ENCODE data around the gene ETV7.
A peak's percentile ranks its signal among the peaks of the same experiment; 100 is the strongest.
"Not testable (repeated sequence)": the region's sequence is repeated elsewhere in the genome, so short reads cannot be mapped to it uniquely, and the experiment has no call there.

Gene ETV7

GRCh38 chr6:36418558-36418957 is 31.1 kb upstream of the ETV7 start:
- no peaks in the 10 kb centered on the region for H3K36me3 ChIP-seq
- H3K4me1 ChIP-seq, result peaks cover 9% of the 10 kb centered on the region
- no peak overlapping the region for H3K4me2 ChIP-seq
- H3K9ac ChIP-seq, result no peak overlapping the region
- no peak overlapping the region for H3K4me3 ChIP-seq
- H3K9me3 ChIP-seq, result peaks cover 7% of the 10 kb centered on the region
- no peaks in the 10 kb centered on the region for H4K20me1 ChIP-seq
- H3K27ac ChIP-seq, result no peak overlapping the region
- no peak for TF ChIP-seq Cebpa-rat (IDR thresholded peaks at IDR 0.05)
- H3K27me3 ChIP-seq, result no peaks in the 10 kb centered on the region

DNA sequence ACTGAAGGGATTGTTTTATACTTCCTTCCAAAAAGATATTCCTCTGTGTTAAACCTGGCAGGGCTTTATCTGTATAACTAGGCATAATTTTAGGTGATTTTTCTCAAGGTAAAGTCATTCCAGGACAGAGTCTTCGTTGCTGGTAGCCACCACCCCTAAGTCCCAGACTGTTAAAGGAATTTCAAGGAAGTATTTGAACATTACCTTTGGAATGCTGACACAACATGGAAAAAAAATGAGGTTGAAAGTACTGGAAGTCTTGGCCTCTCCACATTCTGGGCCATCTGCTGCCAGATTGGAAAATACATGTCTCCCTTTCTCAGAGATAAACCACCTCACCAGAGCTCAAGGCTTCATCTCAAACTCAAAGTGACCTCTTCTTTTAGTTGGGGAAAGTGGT is 27.0 kb upstream of the ETV7 start:
- Histone ChIP-seq H3K4me1 (no peaks in the 10 kb centered on the region), H3K9ac (no peak overlapping the region), H4K20me1 (no peaks in the 10 kb centered on the region), H3K4me3 (no peak overlapping the region), H3K27me3 (no peaks in the 10 kb centered on the region), H3K4me2 (no peak overlapping the region), H3K9me3 (peaks cover 28% of the 10 kb centered on the region), H3K36me3 (no peaks in the 10 kb centered on the region), H3K27ac (no peak overlapping the region)
- no peak for TF ChIP-seq Cebpa-rat (IDR thresholded peaks at IDR 0.05)

GRCh38 chr6:36413489-36414480 is 26.3 kb upstream of the ETV7 start:
- Histone ChIP-seq H4K20me1 (no peaks in the 10 kb centered on the region), H3K27me3 (no peaks in the 10 kb centered on the region), H3K4me2 (no peak overlapping the region), H3K36me3 (no peaks in the 10 kb centered on the region), H3K9me3 (peaks cover 28% of the 10 kb centered on the region), H3K4me1 (no peaks in the 10 kb centered on the region), H3K27ac (no peak overlapping the region), H3K9ac (no peak overlapping the region), H3K4me3 (no peak overlapping the region)
- no peak for TF ChIP-seq Cebpa-rat (IDR thresholded peaks at IDR 0.05)

DNA sequence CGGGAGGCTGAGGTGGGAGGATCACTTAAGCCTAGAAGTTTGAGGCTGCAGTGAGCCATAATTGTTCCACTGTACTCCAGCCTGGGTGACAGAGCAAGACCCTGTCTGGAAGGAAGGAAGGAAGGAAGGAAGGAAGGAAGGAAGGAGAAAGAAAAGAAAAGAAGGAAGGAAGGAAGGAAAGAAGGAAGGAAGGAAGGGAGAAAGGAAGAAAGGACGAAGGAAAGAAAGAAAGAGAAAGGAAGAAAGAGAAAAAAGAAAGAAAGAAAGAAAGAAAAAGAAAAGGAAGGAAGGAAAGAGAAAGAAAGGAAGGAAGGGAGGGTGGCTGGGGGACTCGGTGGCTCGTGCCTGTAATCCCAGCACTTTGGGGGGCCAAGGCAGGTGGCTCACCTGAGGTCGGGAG is 22.2 kb upstream of the ETV7 start:
- not testable (repeated sequence) for H3K4me2 ChIP-seq, H3K4me1 ChIP-seq, H4K20me1 ChIP-seq, H3K27me3 ChIP-seq, H3K27ac ChIP-seq, H3K4me3 ChIP-seq, H3K9ac ChIP-seq, H3K36me3 ChIP-seq
- peaks cover 28% of the 10 kb centered on the region for H3K9me3 ChIP-seq

DNA sequence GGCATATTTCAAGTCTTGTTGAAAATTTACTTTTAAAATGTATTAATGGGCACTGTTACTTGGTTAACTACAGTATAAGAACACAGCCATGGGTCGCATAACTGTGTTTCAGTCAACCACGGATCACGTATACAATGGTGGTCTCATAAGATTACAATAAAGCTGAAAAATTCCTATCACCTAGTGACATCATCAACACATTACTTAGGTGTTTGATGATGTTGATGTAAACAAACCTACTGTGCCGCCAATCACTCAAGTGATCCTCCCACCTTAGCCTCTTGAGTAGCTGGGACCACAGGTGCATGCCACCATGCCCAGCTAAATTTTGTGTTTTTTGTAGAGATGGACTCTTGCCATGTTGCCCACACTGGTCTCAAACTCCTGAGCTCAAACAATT is 16.7 kb upstream of the ETV7 start:
- no peak overlapping the region for H3K27ac ChIP-seq
- H3K9ac ChIP-seq, result no peak overlapping the region
- H3K27me3 ChIP-seq, result no peaks in the 10 kb centered on the region
- no peaks in the 10 kb centered on the region for H4K20me1 ChIP-seq
- H3K4me2 ChIP-seq, result no peak overlapping the region
- no peak overlapping the region for H3K4me3 ChIP-seq
- TF ChIP-seq Cebpa-rat (IDR thresholded peaks at IDR 0.05), result no peak
- H3K4me1 ChIP-seq, result no peaks in the 10 kb centered on the region
- H3K36me3 ChIP-seq, result no peaks in the 10 kb centered on the region
- no peaks in the 10 kb centered on the region for H3K9me3 ChIP-seq

- no peaks in the 10 kb centered on the region for H3K4me1 ChIP-seq
- H3K9me3 ChIP-seq, result no peaks in the 10 kb centered on the region
- H3K9ac ChIP-seq, result no peak overlapping the region
- no peaks in the 10 kb centered on the region for H3K36me3 ChIP-seq
- H3K27me3 ChIP-seq, result no peaks in the 10 kb centered on the region
- no peak overlapping the region for H3K4me3 ChIP-seq
- H3K4me2 ChIP-seq, result no peak overlapping the region
- no peaks in the 10 kb centered on the region for H4K20me1 ChIP-seq
- TF ChIP-seq Cebpa-rat (IDR thresholded peaks at IDR 0.05), result no peak
- no peak overlapping the region for H3K27ac ChIP-seq
Measured at GRCh38 chr6:36402481-36402880, 15.0 kb upstream of the ETV7 start.

DNA sequence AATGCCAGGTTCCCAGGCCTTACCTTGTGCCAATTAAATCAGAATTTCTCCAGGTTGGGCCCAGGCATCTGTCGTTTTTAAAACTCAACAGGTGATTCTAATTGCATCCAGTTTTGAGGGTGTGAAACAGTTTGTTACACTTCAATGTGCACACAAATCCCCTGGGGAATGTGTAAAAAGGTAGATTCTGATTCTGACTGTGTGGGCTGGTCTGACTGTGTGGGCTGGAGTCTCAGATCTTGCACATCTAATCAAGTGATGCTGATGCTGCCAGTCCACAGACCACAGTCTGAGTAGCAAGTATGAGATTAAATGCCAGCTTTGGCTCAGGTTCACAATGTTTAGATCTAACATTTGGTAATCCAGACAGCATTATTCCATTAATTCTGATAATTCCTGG is 12.5 kb upstream of the ETV7 start:
- no peak overlapping the region for H3K4me3 ChIP-seq
- no peaks in the 10 kb centered on the region for H3K4me1 ChIP-seq
- H3K9ac ChIP-seq, result no peak overlapping the region
- no peak overlapping the region for H3K27ac ChIP-seq
- H3K27me3 ChIP-seq, result no peaks in the 10 kb centered on the region
- no peak overlapping the region for H3K4me2 ChIP-seq
- no peaks in the 10 kb centered on the region for H3K9me3 ChIP-seq
- no peaks in the 10 kb centered on the region for H4K20me1 ChIP-seq
- no peaks in the 10 kb centered on the region for H3K36me3 ChIP-seq
- no peak for TF ChIP-seq Cebpa-rat (IDR thresholded peaks at IDR 0.05)

DNA sequence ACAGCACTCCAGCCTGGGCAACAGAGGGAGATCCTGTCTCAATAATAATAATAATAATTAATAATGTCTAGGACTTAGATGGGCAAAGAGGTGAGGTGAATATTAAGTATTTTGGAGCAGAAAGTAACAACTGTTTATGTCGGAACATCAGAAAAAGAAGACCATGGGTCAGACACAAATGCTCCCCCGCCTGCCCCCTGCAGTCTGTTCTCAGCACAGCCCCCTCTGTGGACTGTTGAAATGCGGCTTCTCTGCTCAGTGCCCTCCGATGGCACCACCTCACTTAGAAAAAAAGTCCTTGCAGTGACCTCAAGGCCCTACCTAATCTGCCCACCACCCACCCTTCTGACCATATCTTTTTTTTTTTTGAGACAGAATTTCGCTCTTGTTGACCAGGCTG is 5.2 kb upstream of the ETV7 start:
- H3K36me3 ChIP-seq, result no peaks in the 10 kb centered on the region
- H4K20me1 ChIP-seq, result peaks cover 11% of the 10 kb centered on the region
- TF ChIP-seq Cebpa-rat (IDR thresholded peaks at IDR 0.05), result no peak
- no peak overlapping the region for H3K27ac ChIP-seq
- no peak overlapping the region for H3K4me2 ChIP-seq
- peaks cover 6% of the 10 kb centered on the region for H3K4me1 ChIP-seq
- no peak overlapping the region for H3K4me3 ChIP-seq
- no peak overlapping the region for H3K9ac ChIP-seq
- peaks cover 26% of the 10 kb centered on the region for H3K27me3 ChIP-seq
- no peaks in the 10 kb centered on the region for H3K9me3 ChIP-seq

- H3K9me3 ChIP-seq, result no peaks in the 10 kb centered on the region
- TF ChIP-seq Cebpa-rat (IDR thresholded peaks at IDR 0.05), result no peak
- peaks cover 53% of the 10 kb centered on the region for H3K27me3 ChIP-seq
- peaks cover 23% of the 10 kb centered on the region for H3K4me1 ChIP-seq
- H3K4me2 ChIP-seq, result no peak overlapping the region
- H3K36me3 ChIP-seq, result no peaks in the 10 kb centered on the region
- no peak overlapping the region for H3K27ac ChIP-seq
- H3K9ac ChIP-seq, result no peak overlapping the region
- no peak overlapping the region for H3K4me3 ChIP-seq
- H4K20me1 ChIP-seq, result peaks cover 21% of the 10 kb centered on the region
Measured at GRCh38 chr6:36389353-36389752, 1.9 kb upstream of the ETV7 start.

- no peak overlapping the region for H3K27ac ChIP-seq
- H4K20me1 ChIP-seq, result peaks cover 21% of the 10 kb centered on the region
- H3K27me3 ChIP-seq, result peaks cover 53% of the 10 kb centered on the region
- H3K9ac ChIP-seq, result peak overlapping the region; percentile 22; the same call in 1 of the 2 replicates
- H3K9me3 ChIP-seq, result no peaks in the 10 kb centered on the region
- H3K4me2 ChIP-seq, result peak overlapping the region; percentile 90
- TF ChIP-seq Cebpa-rat (IDR thresholded peaks at IDR 0.05), result no peak
- peak overlapping the region; percentile 62 for H3K4me3 ChIP-seq
- no peaks in the 10 kb centered on the region for H3K36me3 ChIP-seq
- H3K4me1 ChIP-seq, result peaks cover 23% of the 10 kb centered on the region
Measured at GRCh38 chr6:36386495-36387439, 702 bp downstream of the ETV7 start.
